Measurements from ENCODE around the gene NUP43. TPM values are rescaled to one million over a fixed set of nuclear protein-coding genes. Genes with fewer than 3 reads are reported as not detected.

Gene NUP43
- total and polyA plus RNA-seq, 10 of the 15 experiments (the other 5 are each of a cell fraction or from before 2014, with no cell fraction given), result 8.9 to 54.2 (median 27.7) TPM

- peak overlapping the region; percentile 88 for H3K4me2 ChIP-seq (ENCODE audit: control insufficient read depth, insufficient read depth)
- RAD21 ChIA-PET (ENCODE audit: unreplicated experiment), result interaction anchor here (0.9 to 1.2 kb wide), 2 partner anchors 13 to 32 kb away, joined by 3 read pairs; no protein-coding TSS in a partner anchor
- intact Hi-C loops (cut with micrococcal nuclease; ENCODE audit: unreplicated experiment) (no loop called here), in situ Hi-C loops (cut with MboI) (no loop called here)
- WGBS (ENCODE audit: insufficient coverage, insufficient replicate concordance, low lambda C conversion rate, missing lambda C conversion rate), result 6% methylated on average over 18 of the region's 25 CpGs
- peak overlapping the region; percentile 98 for H2AFZ ChIP-seq (ENCODE audit: control insufficient read depth, low read depth, low read length)
- CTCF ChIA-PET, result interaction anchor here (1.1 kb wide), 1 partner anchor 14 kb away, joined by 4 read pairs; no protein-coding TSS in a partner anchor
- no peak for FAIRE-seq
- SMC1A ChIA-PET (ENCODE audit: uncharacterized antibody, unreplicated experiment), result interaction anchor here (1.0 to 1.4 kb wide), 3 partner anchors 10 to 204 kb away, joined by 3 to 4 read pairs (median 4); partner anchors contain the start of genes LATS1 and PPIL4
- peak overlapping the region; percentile 80 for H3K27ac ChIP-seq (ENCODE audit: control insufficient read depth, insufficient read depth)
- H3K9ac ChIP-seq (ENCODE audit: control insufficient read depth, insufficient read depth, low read length), result peak overlapping the region; percentile 89
- no peak for TF ChIP-seq IRF4 (IDR thresholded peaks at IDR 0.05; ENCODE audit: low read depth, low read length)
- TF ChIP-seq NBN (IDR thresholded peaks at IDR 0.05), result 0 out of 2 replicates have a peak, but pooled peaks have one; percentile 34
- TF ChIP-seq NFXL1 (IDR thresholded peaks at IDR 0.05; ENCODE audit: borderline replicate concordance), result no peak
- TF ChIP-seq MXI1 (IDR thresholded peaks at IDR 0.05; ENCODE audit: low read depth, low read length), result no peak
- TF ChIP-seq, protein P1, sequence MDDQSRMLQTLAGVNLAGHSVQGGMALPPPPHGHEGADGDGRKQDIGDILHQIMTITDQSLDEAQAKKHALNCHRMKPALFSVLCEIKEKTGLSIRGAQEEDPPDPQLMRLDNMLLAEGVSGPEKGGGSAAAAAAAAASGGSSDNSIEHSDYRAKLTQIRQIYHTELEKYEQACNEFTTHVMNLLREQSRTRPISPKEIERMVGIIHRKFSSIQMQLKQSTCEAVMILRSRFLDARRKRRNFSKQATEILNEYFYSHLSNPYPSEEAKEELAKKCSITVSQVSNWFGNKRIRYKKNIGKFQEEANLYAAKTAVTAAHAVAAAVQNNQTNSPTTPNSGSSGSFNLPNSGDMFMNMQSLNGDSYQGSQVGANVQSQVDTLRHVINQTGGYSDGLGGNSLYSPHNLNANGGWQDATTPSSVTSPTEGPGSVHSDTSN (IDR thresholded peaks at IDR 0.05; ENCODE audit: insufficient replicate concordance, low read depth, low read length), result peak; percentile 81
- TF ChIP-seq, protein P2, sequence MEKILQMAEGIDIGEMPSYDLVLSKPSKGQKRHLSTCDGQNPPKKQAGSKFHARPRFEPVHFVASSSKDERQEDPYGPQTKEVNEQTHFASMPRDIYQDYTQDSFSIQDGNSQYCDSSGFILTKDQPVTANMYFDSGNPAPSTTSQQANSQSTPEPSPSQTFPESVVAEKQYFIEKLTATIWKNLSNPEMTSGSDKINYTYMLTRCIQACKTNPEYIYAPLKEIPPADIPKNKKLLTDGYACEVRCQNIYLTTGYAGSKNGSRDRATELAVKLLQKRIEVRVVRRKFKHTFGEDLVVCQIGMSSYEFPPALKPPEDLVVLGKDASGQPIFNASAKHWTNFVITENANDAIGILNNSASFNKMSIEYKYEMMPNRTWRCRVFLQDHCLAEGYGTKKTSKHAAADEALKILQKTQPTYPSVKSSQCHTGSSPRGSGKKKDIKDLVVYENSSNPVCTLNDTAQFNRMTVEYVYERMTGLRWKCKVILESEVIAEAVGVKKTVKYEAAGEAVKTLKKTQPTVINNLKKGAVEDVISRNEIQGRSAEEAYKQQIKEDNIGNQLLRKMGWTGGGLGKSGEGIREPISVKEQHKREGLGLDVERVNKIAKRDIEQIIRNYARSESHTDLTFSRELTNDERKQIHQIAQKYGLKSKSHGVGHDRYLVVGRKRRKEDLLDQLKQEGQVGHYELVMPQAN (conservative IDR thresholded peaks at IDR 0.05), result 0 out of 2 replicates have a peak, but pooled peaks have one; percentile 23
- TF ChIP-seq, protein P3, sequence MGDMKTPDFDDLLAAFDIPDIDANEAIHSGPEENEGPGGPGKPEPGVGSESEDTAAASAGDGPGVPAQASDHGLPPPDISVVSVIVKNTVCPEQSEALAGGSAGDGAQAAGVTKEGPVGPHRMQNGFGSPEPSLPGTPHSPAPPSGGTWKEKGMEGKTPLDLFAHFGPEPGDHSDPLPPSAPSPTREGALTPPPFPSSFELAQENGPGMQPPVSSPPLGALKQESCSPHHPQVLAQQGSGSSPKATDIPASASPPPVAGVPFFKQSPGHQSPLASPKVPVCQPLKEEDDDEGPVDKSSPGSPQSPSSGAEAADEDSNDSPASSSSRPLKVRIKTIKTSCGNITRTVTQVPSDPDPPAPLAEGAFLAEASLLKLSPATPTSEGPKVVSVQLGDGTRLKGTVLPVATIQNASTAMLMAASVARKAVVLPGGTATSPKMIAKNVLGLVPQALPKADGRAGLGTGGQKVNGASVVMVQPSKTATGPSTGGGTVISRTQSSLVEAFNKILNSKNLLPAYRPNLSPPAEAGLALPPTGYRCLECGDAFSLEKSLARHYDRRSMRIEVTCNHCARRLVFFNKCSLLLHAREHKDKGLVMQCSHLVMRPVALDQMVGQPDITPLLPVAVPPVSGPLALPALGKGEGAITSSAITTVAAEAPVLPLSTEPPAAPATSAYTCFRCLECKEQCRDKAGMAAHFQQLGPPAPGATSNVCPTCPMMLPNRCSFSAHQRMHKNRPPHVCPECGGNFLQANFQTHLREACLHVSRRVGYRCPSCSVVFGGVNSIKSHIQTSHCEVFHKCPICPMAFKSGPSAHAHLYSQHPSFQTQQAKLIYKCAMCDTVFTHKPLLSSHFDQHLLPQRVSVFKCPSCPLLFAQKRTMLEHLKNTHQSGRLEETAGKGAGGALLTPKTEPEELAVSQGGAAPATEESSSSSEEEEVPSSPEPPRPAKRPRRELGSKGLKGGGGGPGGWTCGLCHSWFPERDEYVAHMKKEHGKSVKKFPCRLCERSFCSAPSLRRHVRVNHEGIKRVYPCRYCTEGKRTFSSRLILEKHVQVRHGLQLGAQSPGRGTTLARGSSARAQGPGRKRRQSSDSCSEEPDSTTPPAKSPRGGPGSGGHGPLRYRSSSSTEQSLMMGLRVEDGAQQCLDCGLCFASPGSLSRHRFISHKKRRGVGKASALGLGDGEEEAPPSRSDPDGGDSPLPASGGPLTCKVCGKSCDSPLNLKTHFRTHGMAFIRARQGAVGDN (IDR thresholded peaks at IDR 0.05), result no peak
- TF ChIP-seq, protein P4, sequence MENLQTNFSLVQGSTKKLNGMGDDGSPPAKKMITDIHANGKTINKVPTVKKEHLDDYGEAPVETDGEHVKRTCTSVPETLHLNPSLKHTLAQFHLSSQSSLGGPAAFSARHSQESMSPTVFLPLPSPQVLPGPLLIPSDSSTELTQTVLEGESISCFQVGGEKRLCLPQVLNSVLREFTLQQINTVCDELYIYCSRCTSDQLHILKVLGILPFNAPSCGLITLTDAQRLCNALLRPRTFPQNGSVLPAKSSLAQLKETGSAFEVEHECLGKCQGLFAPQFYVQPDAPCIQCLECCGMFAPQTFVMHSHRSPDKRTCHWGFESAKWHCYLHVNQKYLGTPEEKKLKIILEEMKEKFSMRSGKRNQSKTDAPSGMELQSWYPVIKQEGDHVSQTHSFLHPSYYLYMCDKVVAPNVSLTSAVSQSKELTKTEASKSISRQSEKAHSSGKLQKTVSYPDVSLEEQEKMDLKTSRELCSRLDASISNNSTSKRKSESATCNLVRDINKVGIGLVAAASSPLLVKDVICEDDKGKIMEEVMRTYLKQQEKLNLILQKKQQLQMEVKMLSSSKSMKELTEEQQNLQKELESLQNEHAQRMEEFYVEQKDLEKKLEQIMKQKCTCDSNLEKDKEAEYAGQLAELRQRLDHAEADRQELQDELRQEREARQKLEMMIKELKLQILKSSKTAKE (IDR thresholded peaks at IDR 0.05; ENCODE audit: low read depth, poor library complexity, severe bottlenecking), result no peak
- TF ChIP-seq BHLHE40 (IDR thresholded peaks at IDR 0.05; ENCODE audit: borderline replicate concordance in 1 of 2, low read depth in 2 of 2, low read length in 1 of 2), result 0 out of 4 replicates have a peak, but pooled peaks of 1 of the 2 experiments have one; percentile 28
- TF ChIP-seq PKNOX1 (IDR thresholded peaks at IDR 0.05), result peak; percentile 93
- peak; percentile 63; the same call in 1 of the 2 replicates for TF ChIP-seq CHD2 (IDR thresholded peaks at IDR 0.05; ENCODE audit: borderline replicate concordance, low read depth, low read length)
- no peaks in the 10 kb centered on the region for H3K9me3 ChIP-seq (replicated peaks; ENCODE audit: control insufficient read depth, insufficient read depth, low read length)
- DNase-seq (ENCODE audit: low read depth, low spot score), result no peak
- no peaks in the 10 kb centered on the region; the same call in 1 of the 2 replicates for H4K20me1 ChIP-seq (ENCODE audit: control insufficient read depth, insufficient read depth)
- H3K4me3 ChIP-seq, result peak overlapping the region; percentile 90
- peaks cover 54% of the 10 kb centered on the region for H3K79me2 ChIP-seq (ENCODE audit: control insufficient read depth, insufficient read depth, low read length)
- H3K27me3 ChIP-seq (replicated peaks in 1 of 2; ENCODE audit: control insufficient read depth in 2 of 2, insufficient read depth in 2 of 2, low read length in 1 of 2), result no peaks in the 10 kb centered on the region
- BruUV-seq (replicated peaks), result no TSS peak
- H3K4me1 ChIP-seq (ENCODE audit: control insufficient read depth, insufficient read depth, low read length), result peaks cover 13% of the 10 kb centered on the region
- no peaks in the 10 kb centered on the region for H3K36me3 ChIP-seq (ENCODE audit: control insufficient read depth in 2 of 2, insufficient read depth in 2 of 2, low read length in 1 of 2)
- ATAC-seq, result peak; percentile 65
- POLR2A ChIA-PET, result interaction anchor here (1.0 to 2.5 kb wide), 3 partner anchors 12 to 32 kb away, joined by 3 to 11 read pairs (median 3); partner anchors contain the start of gene LATS1
Observed at GRCh38 chr6:149750136-149750609, 3.8 kb upstream of the NUP43 start.

All from GM12878 (cell line).